ENCODE data around the gene DCAF8L1. TPM values are rescaled to one million over a fixed set of nuclear protein-coding genes. Genes with fewer than 3 reads are reported as not detected.

DCAF8L1 gene
- total and polyA plus RNA-seq, 2 of the 8 experiments (the other 6 are each of a cell fraction or from before 2014, with no cell fraction given), result not detected

Other genes starting within 250 kb of the DCAF8L1 start
- gene MAGEB10, start 173.5 kb downstream of the DCAF8L1 start, total RNA-seq (2021; fragmentation: NEBNext Ultra II Directional; extraction: Animal tissue kit (Norgen Biotek cat#: 25700)), result not detected in 2 replicates
- gene MAGEB10, start 173.5 kb downstream of the DCAF8L1 start, polyA plus RNA-seq (2011; rRNA removed), result not detected in 2 replicates

All from H1 (cell line).